ENCODE results near the gene ERBIN.

ERBIN gene

GRCh38 chr5:66118304-66118703 lies 191.9 kb downstream of the ERBIN start:
- no peaks in the 10 kb centered on the region for H3K79me2 ChIP-seq (ENCODE audit: control insufficient read depth, insufficient read depth, low read length, unreplicated experiment)
- H3K27ac ChIP-seq (ENCODE audit: low read depth, low read length), result no peak overlapping the region
- H2AFZ ChIP-seq (ENCODE audit: low read length, unreplicated experiment), result no peak overlapping the region
- peaks cover 6% of the 10 kb centered on the region for H3K4me1 ChIP-seq (ENCODE audit: control insufficient read depth, insufficient read depth, low read length, unreplicated experiment)
- no peaks in the 10 kb centered on the region for H3K27me3 ChIP-seq (ENCODE audit: insufficient read depth, low read length)
- H3K36me3 ChIP-seq (ENCODE audit: insufficient read depth, low read length), result no peaks in the 10 kb centered on the region
- H3K4me3 ChIP-seq (ENCODE audit: low read depth, low read length), result no peak overlapping the region

GRCh38 chr5:66122379-66123034 lies 196.1 kb downstream of the ERBIN start:
- Histone ChIP-seq H2AFZ (ENCODE audit: low read length, unreplicated experiment) (no peak overlapping the region), H3K79me2 (ENCODE audit: control insufficient read depth, insufficient read depth, low read length, unreplicated experiment) (no peaks in the 10 kb centered on the region), H3K36me3 (ENCODE audit: insufficient read depth, low read length) (no peaks in the 10 kb centered on the region), H3K27me3 (ENCODE audit: insufficient read depth, low read length) (no peaks in the 10 kb centered on the region), H3K4me1 (ENCODE audit: control insufficient read depth, insufficient read depth, low read length, unreplicated experiment) (peaks cover 6% of the 10 kb centered on the region), H3K27ac (ENCODE audit: low read depth, low read length) (no peak overlapping the region), H3K4me3 (ENCODE audit: low read depth, low read length) (no peak overlapping the region)

GRCh38 chr5:66129144-66129543 lies 202.8 kb downstream of the ERBIN start:
- H3K27me3 ChIP-seq (ENCODE audit: insufficient read depth, low read length), result no peaks in the 10 kb centered on the region
- H3K27ac ChIP-seq (ENCODE audit: low read depth, low read length), result no peak overlapping the region
- no peak overlapping the region for H2AFZ ChIP-seq (ENCODE audit: low read length, unreplicated experiment)
- no peaks in the 10 kb centered on the region for H3K4me1 ChIP-seq (ENCODE audit: control insufficient read depth, insufficient read depth, low read length, unreplicated experiment)
- no peak overlapping the region for H3K4me3 ChIP-seq (ENCODE audit: low read depth, low read length)
- no peaks in the 10 kb centered on the region for H3K79me2 ChIP-seq (ENCODE audit: control insufficient read depth, insufficient read depth, low read length, unreplicated experiment)
- H3K36me3 ChIP-seq (ENCODE audit: insufficient read depth, low read length), result no peaks in the 10 kb centered on the region

GRCh38 chr5:66130493-66130892 lies 204.1 kb downstream of the ERBIN start:
- H3K27me3 ChIP-seq (ENCODE audit: insufficient read depth, low read length), result no peaks in the 10 kb centered on the region
- no peaks in the 10 kb centered on the region for H3K4me1 ChIP-seq (ENCODE audit: control insufficient read depth, insufficient read depth, low read length, unreplicated experiment)
- H3K36me3 ChIP-seq (ENCODE audit: insufficient read depth, low read length), result no peaks in the 10 kb centered on the region
- no peak overlapping the region for H3K27ac ChIP-seq (ENCODE audit: low read depth, low read length)
- H2AFZ ChIP-seq (ENCODE audit: low read length, unreplicated experiment), result no peak overlapping the region
- no peaks in the 10 kb centered on the region for H3K79me2 ChIP-seq (ENCODE audit: control insufficient read depth, insufficient read depth, low read length, unreplicated experiment)
- no peak overlapping the region for H3K4me3 ChIP-seq (ENCODE audit: low read depth, low read length)
